Activated CD4-positive, alpha-beta T cell treated with anti-CD3 and anti-CD28 coated beads, Interleukin-10, Interleukin-2, amounts not matched to agents 100 ng/mL and 50 ng/mL, durations not matched to agents 16 hours and 8 hours (primary cell): ENCODE results near the gene ATP6V0E1.
"Not testable (repeated sequence)": the region's sequence is repeated elsewhere in the genome, so short reads cannot be mapped to it uniquely, and the experiment has no call there.

Experiments used
- DNase-seq: peaks from one replicate; pipeline ENCODE4 v3.0.0-alpha.2; 2020

Gene ATP6V0E1

GRCh38 chr5:173010021-173010420, 26.4 kb downstream of the ATP6V0E1 start:
- DNase-seq = no peak

- no peak for DNase-seq
Observed at GRCh38 chr5:173010547-173011464, 27.2 kb downstream of the ATP6V0E1 start.

- no peak for DNase-seq
Observed at GRCh38 chr5:173011566-173011965, 28.0 kb downstream of the ATP6V0E1 start.

GRCh38 chr5:173012882-173013281, 29.3 kb downstream of the ATP6V0E1 start:
- no peak for DNase-seq

GRCh38 chr5:173014671-173015070, 31.1 kb downstream of the ATP6V0E1 start:
- DNase-seq = no peak

- no peak for DNase-seq
Observed at GRCh38 chr5:173015192-173015591, 31.6 kb downstream of the ATP6V0E1 start.

- no peak for DNase-seq
Observed at GRCh38 chr5:173015598-173016455, 32.3 kb downstream of the ATP6V0E1 start.

- no peak for DNase-seq
Observed at GRCh38 chr5:173016598-173017046, 33.1 kb downstream of the ATP6V0E1 start.

- not testable (repeated sequence) for DNase-seq
Observed at GRCh38 chr5:173017087-173017486, 33.5 kb downstream of the ATP6V0E1 start.

- DNase-seq = no peak
Observed at GRCh38 chr5:173018358-173018757, 34.8 kb downstream of the ATP6V0E1 start.

- DNase-seq = no peak
Observed at GRCh38 chr5:173020154-173020581, 36.6 kb downstream of the ATP6V0E1 start.

GRCh38 chr5:173020643-173021042, 37.1 kb downstream of the ATP6V0E1 start:
- DNase-seq = no peak

GRCh38 chr5:173025651-173026050, 42.1 kb downstream of the ATP6V0E1 start:
- no peak for DNase-seq

GRCh38 chr5:173027905-173028304, 44.3 kb downstream of the ATP6V0E1 start:
- DNase-seq = no peak

GRCh38 chr5:173028811-173029327, 45.3 kb downstream of the ATP6V0E1 start:
- DNase-seq = no peak

- no peak for DNase-seq
Observed at GRCh38 chr5:173029499-173029921, 45.9 kb downstream of the ATP6V0E1 start.

- not testable (repeated sequence) for DNase-seq
Observed at GRCh38 chr5:173032096-173032495, 48.5 kb downstream of the ATP6V0E1 start.

- no peak for DNase-seq
Observed at GRCh38 chr5:173032730-173033129, 49.2 kb downstream of the ATP6V0E1 start.

GRCh38 chr5:173033923-173034322, 50.4 kb downstream of the ATP6V0E1 start:
- no peak for DNase-seq

- peak; percentile 65 for DNase-seq
Observed at GRCh38 chr5:173035904-173036707, 52.5 kb downstream of the ATP6V0E1 start.

GRCh38 chr5:173039188-173039587, 55.6 kb downstream of the ATP6V0E1 start:
- DNase-seq = no peak

- no peak for DNase-seq
Observed at GRCh38 chr5:173039964-173040363, 56.4 kb downstream of the ATP6V0E1 start.
